VCaP (cell line): ENCODE data around the gene ALG6.

ENCODE experiments used
- H3K27ac ChIP-seq: fragments of 450-650 bp; 2 replicates; pipeline ENCODE4 v1.5.1; 2017
- TF ChIP-seq, protein P1 (sequence below): fragments of 450-650 bp; conservative IDR thresholded peaks from 2 replicates; pipeline ENCODE4 v1.5.1; 2017; ENCODE audit warnings: mild to moderate bottlenecking, moderate library complexity

ALG6 gene

DNA sequence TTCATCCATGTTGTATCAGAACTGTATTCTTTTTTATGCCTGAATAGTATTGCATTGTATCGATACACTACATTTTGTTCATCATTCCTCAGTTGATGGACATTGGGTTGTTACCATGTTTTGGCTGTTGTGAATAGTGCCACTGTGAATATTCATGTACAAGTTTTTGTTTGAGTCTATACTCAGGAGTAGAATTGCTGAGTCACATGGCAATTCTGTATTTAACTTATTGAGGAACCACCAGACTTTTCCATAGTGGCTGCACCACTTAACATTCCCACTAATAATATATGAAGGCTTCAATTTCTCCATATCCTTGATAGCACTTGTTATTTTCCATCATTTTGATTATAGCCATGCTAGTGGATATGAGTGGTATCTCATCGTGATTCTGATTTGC lies 56.2 kb downstream of the ALG6 start:
- TF ChIP-seq, protein P1, sequence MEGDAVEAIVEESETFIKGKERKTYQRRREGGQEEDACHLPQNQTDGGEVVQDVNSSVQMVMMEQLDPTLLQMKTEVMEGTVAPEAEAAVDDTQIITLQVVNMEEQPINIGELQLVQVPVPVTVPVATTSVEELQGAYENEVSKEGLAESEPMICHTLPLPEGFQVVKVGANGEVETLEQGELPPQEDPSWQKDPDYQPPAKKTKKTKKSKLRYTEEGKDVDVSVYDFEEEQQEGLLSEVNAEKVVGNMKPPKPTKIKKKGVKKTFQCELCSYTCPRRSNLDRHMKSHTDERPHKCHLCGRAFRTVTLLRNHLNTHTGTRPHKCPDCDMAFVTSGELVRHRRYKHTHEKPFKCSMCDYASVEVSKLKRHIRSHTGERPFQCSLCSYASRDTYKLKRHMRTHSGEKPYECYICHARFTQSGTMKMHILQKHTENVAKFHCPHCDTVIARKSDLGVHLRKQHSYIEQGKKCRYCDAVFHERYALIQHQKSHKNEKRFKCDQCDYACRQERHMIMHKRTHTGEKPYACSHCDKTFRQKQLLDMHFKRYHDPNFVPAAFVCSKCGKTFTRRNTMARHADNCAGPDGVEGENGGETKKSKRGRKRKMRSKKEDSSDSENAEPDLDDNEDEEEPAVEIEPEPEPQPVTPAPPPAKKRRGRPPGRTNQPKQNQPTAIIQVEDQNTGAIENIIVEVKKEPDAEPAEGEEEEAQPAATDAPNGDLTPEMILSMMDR, result no peak
- no peak overlapping the region for H3K27ac ChIP-seq

- H3K27ac ChIP-seq, result peak overlapping the region; percentile 50
- TF ChIP-seq, protein P1, result no peak
These were observed 61.4 kb downstream of the ALG6 start for GRCh38 chr1:63428815-63429214.

- H3K27ac ChIP-seq, result peak overlapping the region; percentile 50
- TF ChIP-seq, protein P1, result no peak
These were observed 61.9 kb downstream of the ALG6 start for GRCh38 chr1:63429281-63429680.

DNA sequence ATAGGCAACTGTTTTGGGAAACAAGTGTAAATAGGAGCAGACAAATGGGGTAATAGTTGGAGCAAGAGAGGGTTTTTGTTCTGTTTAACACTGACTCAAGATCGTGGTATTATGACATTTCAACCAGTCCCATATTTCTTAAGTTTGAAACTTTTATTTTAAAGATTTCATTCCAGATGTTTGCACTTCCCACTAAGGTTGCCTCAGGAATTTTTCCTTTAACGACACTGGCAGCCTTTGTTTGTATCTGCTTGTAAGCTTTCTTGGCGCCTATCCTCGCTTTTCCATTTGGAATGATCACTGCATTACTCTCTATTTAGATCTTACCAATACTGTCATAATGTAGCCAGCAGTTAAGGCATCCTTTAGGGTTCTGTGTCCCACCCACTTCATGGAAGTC lies 67.7 kb downstream of the ALG6 start:
- no peak overlapping the region for H3K27ac ChIP-seq
- TF ChIP-seq, protein P1, result no peak

- peak overlapping the region; percentile 23 for H3K27ac ChIP-seq
These were observed 74.7 kb downstream of the ALG6 start for GRCh38 chr1:63442141-63442475.

DNA sequence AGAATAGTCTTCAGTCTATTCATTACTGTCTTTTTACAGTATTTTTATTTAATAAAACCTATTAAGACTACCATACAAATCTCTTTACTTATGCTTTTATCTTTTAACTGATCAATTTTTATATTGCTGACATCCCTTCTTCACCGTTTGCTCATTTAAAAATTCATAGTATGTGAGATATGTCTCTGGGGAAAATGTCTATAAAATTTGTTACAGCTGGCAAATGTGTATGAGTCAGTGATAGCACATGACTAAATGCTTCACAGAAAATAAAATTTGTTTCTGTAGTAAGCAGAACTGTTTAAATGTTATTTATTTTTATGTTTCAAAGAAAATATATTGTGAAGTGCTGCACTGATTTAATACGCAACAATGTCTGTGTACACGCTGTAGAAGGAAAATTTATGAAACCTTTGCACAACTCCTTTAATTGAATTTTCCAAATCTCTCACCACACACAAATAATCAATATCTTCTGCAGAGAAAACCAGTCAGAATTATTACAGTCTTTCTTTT lies 81.4 kb downstream of the ALG6 start:
- H3K27ac ChIP-seq, result no peak overlapping the region
- TF ChIP-seq, protein P1, result no peak

More at GRCh38 chr1:63442141-63442475, 74.7 kb downstream of the ALG6 start:
- TF ChIP-seq, protein P1, result no peak

DNA sequence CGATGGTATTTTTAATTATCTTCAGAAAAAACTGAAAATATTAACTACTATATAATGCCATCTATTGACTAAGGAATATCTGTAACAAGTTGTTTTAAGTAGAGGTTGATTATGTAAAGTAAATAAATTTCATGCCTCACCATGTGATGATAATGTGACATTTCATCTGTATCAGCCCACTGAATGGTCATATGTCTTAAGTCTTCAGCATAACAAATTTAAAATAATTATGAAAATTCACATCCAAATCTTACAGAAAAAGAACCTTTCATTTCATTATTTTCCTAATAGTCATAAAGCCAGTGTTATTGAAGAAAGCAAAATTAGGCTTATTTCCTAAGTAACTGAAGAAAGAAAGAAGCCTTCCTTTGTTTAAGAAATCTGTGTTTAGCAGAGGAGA lies 83.0 kb downstream of the ALG6 start:
- H3K27ac ChIP-seq, result no peak overlapping the region
- TF ChIP-seq, protein P1, result no peak
